Astrocyte (in vitro differentiated cells and primary cell): ENCODE data around the gene TMEM232. TPM values are rescaled to one million over a fixed set of nuclear protein-coding genes. Genes with fewer than 3 reads are reported as not detected.

Experiments used
- DNase-seq: peaks from one replicate; pipeline ENCODE4 v3.0.0-alpha.2; 2010; ENCODE audit warnings: low read depth
- FAIRE-seq: peaks from 2 replicates; lab custom pipeline; 2011; peaks lifted over from hg19 to GRCh38; lab: Jason Lieb, UNC
- H2AFZ ChIP-seq: 2 replicates; pipeline ENCODE4 v1.6.0; 2012; ENCODE audit warnings: low read depth, low read length, inconsistent platforms
- H3K27ac ChIP-seq: 2 replicates; pipeline ENCODE4 v1.5.1; 2011; ENCODE audit warnings: low read depth, low read length, inconsistent platforms
- H3K27me3 ChIP-seq: 2 replicates; pipeline ENCODE4 v1.6.0; 2011; ENCODE audit warnings: low read length, inconsistent platforms; ENCODE audit not compliant: insufficient read depth
- H3K36me3 ChIP-seq: 2 replicates; pipeline ENCODE4 v1.5.1; 2011; ENCODE audit warnings: low read length, inconsistent platforms; ENCODE audit not compliant: insufficient read depth
- H3K4me1 ChIP-seq: 2 replicates; pipeline ENCODE4 v1.5.1; 2011; ENCODE audit warnings: low read length, inconsistent platforms; ENCODE audit not compliant: insufficient read depth
- H3K4me2 ChIP-seq: 2 replicates; pipeline ENCODE4 v1.6.0; 2012; ENCODE audit warnings: low read length, inconsistent platforms
- H3K4me3 ChIP-seq: 2 replicates; pipeline ENCODE4 v1.5.1; 2011; ENCODE audit warnings: low read depth, mild to moderate bottlenecking, low read length, inconsistent platforms; ENCODE audit not compliant: insufficient read depth
- H3K79me2 ChIP-seq: 2 replicates; pipeline ENCODE4 v1.6.0; 2012; ENCODE audit warnings: mild to moderate bottlenecking, low read length, inconsistent platforms; ENCODE audit not compliant: insufficient read depth
- H3K9ac ChIP-seq: 2 replicates; pipeline ENCODE4 v1.6.0; 2012; ENCODE audit warnings: mild to moderate bottlenecking, low read length, inconsistent platforms
- H3K9me3 ChIP-seq: 2 replicates; pipeline ENCODE4 v1.5.1; 2012; ENCODE audit warnings: low read depth, mild to moderate bottlenecking, low read length, inconsistent platforms; ENCODE audit not compliant: insufficient read depth
- H4K20me1 ChIP-seq: 2 replicates; pipeline ENCODE4 v1.6.0; 2012; ENCODE audit warnings: low read length, inconsistent platforms; ENCODE audit not compliant: insufficient read depth
- H3K27ac Mint-ChIP-seq: one replicate; pipeline ENCODE4 v1.8.0; 2021; ENCODE audit warnings: mild to moderate bottlenecking, mixed read lengths; ENCODE audit not compliant: unreplicated experiment
- H3K27me3 Mint-ChIP-seq: one replicate; pipeline ENCODE4 v1.8.0; 2021; ENCODE audit warnings: low read depth, mixed read lengths; ENCODE audit not compliant: unreplicated experiment
- H3K36me3 Mint-ChIP-seq: one replicate; pipeline ENCODE4 v1.8.0; 2021; ENCODE audit warnings: low read depth, mixed read lengths; ENCODE audit not compliant: unreplicated experiment
- H3K4me1 Mint-ChIP-seq: one replicate; pipeline ENCODE4 v1.8.0; 2021; ENCODE audit warnings: low read depth, mixed read lengths; ENCODE audit not compliant: unreplicated experiment
- H3K4me3 Mint-ChIP-seq: one replicate; pipeline ENCODE4 v1.8.0; 2021; ENCODE audit warnings: mild to moderate bottlenecking, moderate library complexity, mixed read lengths; ENCODE audit not compliant: unreplicated experiment
- H3K9me3 Mint-ChIP-seq: one replicate; pipeline ENCODE4 v1.8.0; 2021; ENCODE audit warnings: mild to moderate bottlenecking, mixed read lengths; ENCODE audit not compliant: unreplicated experiment
- CTCF ChIP-seq: IDR thresholded peaks from 2 replicates; pipeline ENCODE4 v1.5.1; 2011; ENCODE audit warnings: low read depth, mild to moderate bottlenecking, inconsistent platforms, low read length, moderate library complexity; ENCODE audit not compliant: insufficient read depth
- EZH2 ChIP-seq: IDR thresholded peaks from 2 replicates; pipeline ENCODE4 v1.6.1; 2012; ENCODE audit warnings: mild to moderate bottlenecking, low read length, inconsistent platforms; ENCODE audit not compliant: insufficient read depth
- total RNA-seq: library from RNA; stranded (reverse); gene quantifications from 2 replicates; pipeline ENCODE4 v1.2.1, GENCODE V29; 2021

Gene TMEM232
- total RNA-seq, 1 donor from 2014 or later: 1.4 TPM

GRCh38 chr5:110580625-110581024 lies 145.8 kb downstream of the TMEM232 start:
- H4K20me1 ChIP-seq: no peaks in the 10 kb centered on the region
- no peaks in the 10 kb centered on the region for H3K27me3 Mint-ChIP-seq
- H3K36me3 ChIP-seq: no peaks in the 10 kb centered on the region
- H3K9me3 ChIP-seq: no peaks in the 10 kb centered on the region
- no peak overlapping the region for H3K9ac ChIP-seq
- H3K36me3 Mint-ChIP-seq: no peaks in the 10 kb centered on the region
- H3K27ac ChIP-seq: no peak overlapping the region
- no peak overlapping the region for H3K4me2 ChIP-seq
- H3K4me3 ChIP-seq: no peak overlapping the region
- FAIRE-seq (peak; percentile 56), DNase-seq (peak; percentile 37)
- H3K4me1 ChIP-seq: no peaks in the 10 kb centered on the region
- TF ChIP-seq CTCF (no peak), EZH2 (no peak)
- no peaks in the 10 kb centered on the region for H3K79me2 ChIP-seq
- no peak overlapping the region for H2AFZ ChIP-seq
- H3K9me3 Mint-ChIP-seq: no peaks in the 10 kb centered on the region
- H3K27ac Mint-ChIP-seq: no peak overlapping the region
- H3K27me3 ChIP-seq: no peaks in the 10 kb centered on the region
- no peaks in the 10 kb centered on the region for H3K4me1 Mint-ChIP-seq
- no peak overlapping the region for H3K4me3 Mint-ChIP-seq

- Histone ChIP-seq H3K4me3 (no peak overlapping the region), H3K9ac (no peak overlapping the region), H3K27ac (no peak overlapping the region), H3K4me1 (no peaks in the 10 kb centered on the region), H2AFZ (no peak overlapping the region), H3K9me3 (no peaks in the 10 kb centered on the region), H3K36me3 (no peaks in the 10 kb centered on the region), H3K79me2 (no peaks in the 10 kb centered on the region), H4K20me1 (no peaks in the 10 kb centered on the region), H3K27me3 (no peaks in the 10 kb centered on the region), H3K4me2 (no peak overlapping the region)
- H3K4me3 Mint-ChIP-seq: no peak overlapping the region
- no peak for FAIRE-seq
- no peaks in the 10 kb centered on the region for H3K4me1 Mint-ChIP-seq
- H3K36me3 Mint-ChIP-seq: no peaks in the 10 kb centered on the region
- no peaks in the 10 kb centered on the region for H3K27me3 Mint-ChIP-seq
- no peak for DNase-seq
- no peaks in the 10 kb centered on the region for H3K9me3 Mint-ChIP-seq
- TF ChIP-seq EZH2 (no peak), CTCF (no peak)
- H3K27ac Mint-ChIP-seq: no peak overlapping the region
Measured at GRCh38 chr5:110572729-110573128, 153.7 kb downstream of the TMEM232 start.

GRCh38 chr5:110562191-110562590 lies 164.3 kb downstream of the TMEM232 start:
- FAIRE-seq: no peak
- H2AFZ ChIP-seq: no peak overlapping the region
- H3K9me3 Mint-ChIP-seq: no peaks in the 10 kb centered on the region
- no peaks in the 10 kb centered on the region for H3K27me3 Mint-ChIP-seq
- no peaks in the 10 kb centered on the region for H3K79me2 ChIP-seq
- H3K27ac Mint-ChIP-seq: no peak overlapping the region
- H3K27ac ChIP-seq: no peak overlapping the region
- no peak overlapping the region for H3K4me2 ChIP-seq
- H3K36me3 ChIP-seq: no peaks in the 10 kb centered on the region
- peaks cover 8% of the 10 kb centered on the region for H3K4me1 Mint-ChIP-seq
- H3K27me3 ChIP-seq: no peaks in the 10 kb centered on the region
- no peak for DNase-seq
- no peaks in the 10 kb centered on the region for H4K20me1 ChIP-seq
- no peak overlapping the region for H3K9ac ChIP-seq
- H3K9me3 ChIP-seq: no peaks in the 10 kb centered on the region
- no peak overlapping the region for H3K4me3 ChIP-seq
- H3K4me1 ChIP-seq: no peaks in the 10 kb centered on the region
- no peak overlapping the region for H3K4me3 Mint-ChIP-seq
- no peaks in the 10 kb centered on the region for H3K36me3 Mint-ChIP-seq
- no peak for TF ChIP-seq EZH2
- TF ChIP-seq CTCF: no peak
